Suprapubic skin (tissue), 4 donors: ENCODE results near the gene KIF6. TPM values are rescaled to one million over a fixed set of nuclear protein-coding genes. Genes with fewer than 3 reads are reported as not detected.
"Not testable (repeated sequence)": the region's sequence is repeated elsewhere in the genome, so short reads cannot be mapped to it uniquely, and the experiment has no call there.

Experiments
- DNase-seq, 2 donors: peaks; one replicate each; pipeline ENCODE4 v3.0.0-alpha.2; 2019; ENCODE audit warnings: low spot score in 2 of 2
- H3K27ac ChIP-seq: fragments of 200-600 bp; sonication (generic); one replicate; pipeline ENCODE4 v1.5.1; 2019
- H3K27me3 ChIP-seq: fragments of 200-600 bp; sonication (generic); one replicate; pipeline ENCODE4 v1.5.1; 2019
- H3K36me3 ChIP-seq: fragments of 200-600 bp; sonication (generic); one replicate; pipeline ENCODE4 v1.5.1; 2019
- H3K4me1 ChIP-seq: fragments of 200-600 bp; sonication (generic); one replicate; pipeline ENCODE4 v1.5.1; 2019
- H3K4me3 ChIP-seq: fragments of 200-600 bp; sonication (generic); one replicate; pipeline ENCODE4 v1.5.1; 2019; ENCODE audit warnings: mild to moderate bottlenecking
- H3K9me3 ChIP-seq: fragments of 200-600 bp; sonication (generic); one replicate; pipeline ENCODE4 v1.5.1; 2019
- EP300 ChIP-seq: sonication (generic); formaldehyde crosslinking; IDR thresholded peaks from one replicate; pipeline ENCODE4 v1.6.1; 2017; ENCODE audit warnings: antibody characterized with exemption
- POLR2A ChIP-seq, 2 donors: fragments of 450-650 bp; IDR thresholded peaks; one replicate each; pipeline ENCODE4 v1.6.1; 2017; ENCODE audit warnings: antibody characterized with exemption in 2 of 2, mild to moderate bottlenecking in 2 of 2, moderate library complexity in 2 of 2
- POLR2AphosphoS5 ChIP-seq, 3 donors: sonication (generic); formaldehyde crosslinking; IDR thresholded peaks; one replicate each; pipeline ENCODE4 v1.6.1; 2017; ENCODE audit warnings: antibody characterized with exemption in 3 of 3
- WGBS: methylation state at CpG from one replicate; pipeline ENCODE4 v1.1.5; 2018; 5-methylcytosine and 5-hydroxymethylcytosine counted together
- total RNA-seq, 4 donors: library from RNA; depleted of rRNA; stranded (reverse); fragments of >200 nt; gene quantifications; one replicate each; pipeline ENCODE4 v1.1.0, GENCODE V29; 2016
- TF ChIP-seq, protein P1 (sequence below), 2 donors: fragments of 200-600 bp in 1 of 2; fragments of 450-650 bp in 1 of 2; sonication (generic) in 1 of 2; IDR thresholded peaks; one replicate each; pipeline ENCODE4 v1.5.1; 2016 to 2019; ENCODE audit warnings: antibody characterized with exemption in 2 of 2, mild to moderate bottlenecking in 1 of 2, moderate library complexity in 1 of 2

Gene KIF6
- total RNA-seq, 4 donors from 2014 or later = 0.18 to 1.1 TPM; not detected in 2

DNA sequence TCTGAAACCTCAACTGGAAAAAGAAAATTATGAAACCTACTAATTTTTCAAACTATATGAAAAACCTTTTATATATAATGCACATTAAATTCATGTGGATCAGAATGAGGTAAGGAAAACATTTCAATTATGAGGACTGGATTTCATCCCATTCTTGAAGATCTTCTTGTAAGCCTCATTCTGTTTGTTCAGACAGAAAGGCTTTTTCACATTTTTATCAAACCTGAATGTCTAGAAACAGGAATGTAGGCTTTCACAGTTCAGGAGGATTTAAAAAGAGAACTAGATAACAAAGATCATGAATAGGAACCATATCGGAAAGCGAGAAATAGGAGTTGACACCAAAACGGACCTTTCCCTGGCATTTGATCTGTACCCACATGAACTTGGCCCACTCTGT lies 210.2 kb downstream of the KIF6 start:
- Histone ChIP-seq H3K4me3 (no peak overlapping the region), H3K4me1 (no peaks in the 10 kb centered on the region), H3K9me3 (no peaks in the 10 kb centered on the region), H3K27ac (no peak overlapping the region), H3K27me3 (no peaks in the 10 kb centered on the region), H3K36me3 (no peaks in the 10 kb centered on the region)
- WGBS = 77% methylated on average over 3 of the region's 3 CpGs
- TF ChIP-seq POLR2AphosphoS5 (IDR thresholded peaks at IDR 0.05) (no peak), EP300 (no peak), POLR2A (IDR thresholded peaks at IDR 0.05) (no peak)
- TF ChIP-seq, protein P1, sequence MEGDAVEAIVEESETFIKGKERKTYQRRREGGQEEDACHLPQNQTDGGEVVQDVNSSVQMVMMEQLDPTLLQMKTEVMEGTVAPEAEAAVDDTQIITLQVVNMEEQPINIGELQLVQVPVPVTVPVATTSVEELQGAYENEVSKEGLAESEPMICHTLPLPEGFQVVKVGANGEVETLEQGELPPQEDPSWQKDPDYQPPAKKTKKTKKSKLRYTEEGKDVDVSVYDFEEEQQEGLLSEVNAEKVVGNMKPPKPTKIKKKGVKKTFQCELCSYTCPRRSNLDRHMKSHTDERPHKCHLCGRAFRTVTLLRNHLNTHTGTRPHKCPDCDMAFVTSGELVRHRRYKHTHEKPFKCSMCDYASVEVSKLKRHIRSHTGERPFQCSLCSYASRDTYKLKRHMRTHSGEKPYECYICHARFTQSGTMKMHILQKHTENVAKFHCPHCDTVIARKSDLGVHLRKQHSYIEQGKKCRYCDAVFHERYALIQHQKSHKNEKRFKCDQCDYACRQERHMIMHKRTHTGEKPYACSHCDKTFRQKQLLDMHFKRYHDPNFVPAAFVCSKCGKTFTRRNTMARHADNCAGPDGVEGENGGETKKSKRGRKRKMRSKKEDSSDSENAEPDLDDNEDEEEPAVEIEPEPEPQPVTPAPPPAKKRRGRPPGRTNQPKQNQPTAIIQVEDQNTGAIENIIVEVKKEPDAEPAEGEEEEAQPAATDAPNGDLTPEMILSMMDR (IDR thresholded peaks at IDR 0.05) = no peak
- no peak for DNase-seq

DNA sequence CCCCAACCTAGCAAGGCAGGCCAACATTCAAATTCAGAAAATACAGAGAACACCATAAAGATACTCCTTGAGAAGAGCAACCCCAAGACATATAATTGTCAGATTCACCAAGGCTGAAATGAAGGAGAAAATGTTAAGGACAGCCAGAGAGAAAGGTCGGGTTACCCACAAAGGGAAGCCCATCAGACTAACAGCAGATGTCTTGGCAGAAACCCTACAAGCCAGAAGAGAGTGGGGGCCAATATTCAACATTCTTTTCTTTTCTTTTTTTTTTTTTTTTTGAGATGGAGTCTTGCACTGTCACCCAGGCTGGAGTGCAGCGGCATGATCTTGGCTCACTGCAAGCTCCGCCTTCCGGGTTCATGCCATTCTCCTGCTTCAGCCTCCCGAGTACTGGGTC lies 215.4 kb downstream of the KIF6 start:
- H3K4me3 ChIP-seq, H3K9me3 ChIP-seq: not testable (repeated sequence)
- WGBS = 89% methylated on average over 5 of the region's 5 CpGs

DNA sequence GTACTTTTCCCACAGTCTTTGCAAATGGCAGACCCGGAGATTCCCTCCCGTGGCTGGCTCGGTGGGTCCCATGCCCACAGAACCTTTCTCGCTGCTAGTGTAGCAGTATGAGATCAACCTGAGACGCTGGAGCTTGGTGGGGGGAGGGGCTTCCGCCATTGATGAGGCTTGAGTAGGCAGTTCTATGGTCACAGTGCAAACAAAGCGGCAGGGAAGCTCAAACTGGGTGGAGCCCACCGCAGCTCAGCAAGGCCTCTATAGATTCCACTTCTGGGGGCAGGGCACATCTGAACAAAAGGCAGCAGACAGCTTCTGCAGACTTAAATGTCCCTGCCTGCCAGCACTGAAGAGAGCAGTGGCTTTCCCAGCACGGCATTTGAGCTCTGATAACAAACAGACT lies 216.7 kb downstream of the KIF6 start:
- DNase-seq = no peak
- H3K4me3 ChIP-seq = no peak overlapping the region
- no peak overlapping the region for H3K27ac ChIP-seq
- WGBS = no CpG with 5 or more reads among the region's 9 CpGs
- no peak for TF ChIP-seq POLR2AphosphoS5 (IDR thresholded peaks at IDR 0.05)
- TF ChIP-seq POLR2A (IDR thresholded peaks at IDR 0.05) = no peak
- TF ChIP-seq, protein P1 (IDR thresholded peaks at IDR 0.05) = no peak
- TF ChIP-seq EP300 = no peak
- no peaks in the 10 kb centered on the region for H3K27me3 ChIP-seq
- peaks cover 5% of the 10 kb centered on the region for H3K9me3 ChIP-seq
- H3K4me1 ChIP-seq = no peaks in the 10 kb centered on the region
- H3K36me3 ChIP-seq = no peaks in the 10 kb centered on the region

More for the DNA sequence above, 215.4 kb downstream of the KIF6 start:
- DNase-seq, H3K36me3 ChIP-seq, H3K27ac ChIP-seq, H3K4me1 ChIP-seq, H3K27me3 ChIP-seq: not testable (repeated sequence)

DNA sequence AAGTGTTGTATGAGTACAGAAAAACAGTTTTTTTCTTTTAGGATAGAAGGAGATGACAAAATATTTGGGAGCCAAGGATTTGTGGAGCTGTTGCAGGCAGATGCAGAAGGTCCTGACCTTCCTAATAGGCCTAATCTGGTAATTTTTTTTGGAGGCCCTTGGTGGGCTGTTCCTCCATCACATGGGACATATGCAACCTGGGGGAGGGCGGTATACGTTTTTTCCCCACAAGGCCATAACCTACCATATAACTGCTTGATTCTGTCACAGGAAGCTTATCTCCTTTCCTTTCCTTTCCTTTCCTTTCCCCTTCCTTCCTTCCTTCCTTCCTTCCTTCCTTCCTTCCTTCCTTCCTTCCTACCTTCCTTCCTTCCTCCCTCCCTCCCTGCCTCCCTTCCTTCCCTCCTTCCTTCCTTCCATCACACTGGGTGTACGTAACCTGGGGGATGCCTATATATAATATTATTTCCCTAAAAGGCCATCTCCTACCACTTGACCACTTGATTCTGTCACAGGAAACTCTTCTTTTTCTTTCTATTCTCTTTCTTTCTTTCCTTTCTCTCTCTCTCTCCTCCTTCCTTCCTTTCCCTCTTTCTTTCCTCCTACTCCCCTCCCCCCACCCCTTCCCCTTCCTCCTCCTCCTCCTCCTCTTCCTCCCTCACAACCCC lies 217.7 kb downstream of the KIF6 start:
- Histone ChIP-seq H3K4me3 (no peak overlapping the region), H3K9me3 (peaks cover 13% of the 10 kb centered on the region), H3K27ac (no peak overlapping the region), H3K4me1 (no peaks in the 10 kb centered on the region), H3K27me3 (no peaks in the 10 kb centered on the region), H3K36me3 (no peaks in the 10 kb centered on the region)
- 75% methylated on average over 3 of the region's 3 CpGs for WGBS
- no peak for DNase-seq
- TF ChIP-seq POLR2AphosphoS5 (IDR thresholded peaks at IDR 0.05) = no peak
- no peak for TF ChIP-seq POLR2A (IDR thresholded peaks at IDR 0.05)
- TF ChIP-seq, protein P1 (IDR thresholded peaks at IDR 0.05) = no peak
- TF ChIP-seq EP300 = no peak

DNA sequence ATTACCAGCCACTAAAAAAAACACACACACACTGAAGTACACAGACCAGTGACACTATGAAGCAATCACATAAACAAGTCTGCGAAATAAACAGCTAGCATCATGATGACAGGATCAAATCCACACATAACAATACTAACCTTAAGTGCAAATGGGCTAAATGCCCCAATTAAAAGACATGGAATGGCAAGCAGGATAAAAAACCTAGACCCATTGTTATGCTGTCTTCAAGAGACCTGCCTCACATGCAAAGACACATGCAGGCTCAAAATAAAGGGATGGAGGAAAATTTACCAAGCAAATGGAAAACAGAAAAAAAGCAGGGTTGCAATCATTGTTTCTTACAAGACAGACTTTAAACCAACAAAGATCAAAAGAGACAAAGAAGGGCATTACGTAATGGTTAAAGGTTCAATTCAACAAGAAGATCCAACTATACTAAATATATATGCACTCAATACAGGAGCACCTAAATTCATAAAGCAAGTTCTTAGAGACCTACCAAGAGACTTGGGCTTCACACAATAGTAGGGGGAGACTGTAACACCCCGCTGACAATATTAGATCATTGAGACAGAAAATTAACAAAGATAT lies 222.7 kb downstream of the KIF6 start:
- DNase-seq, H3K4me3 ChIP-seq, H3K27me3 ChIP-seq, H3K4me1 ChIP-seq, H3K27ac ChIP-seq, H3K36me3 ChIP-seq: not testable (repeated sequence)
- peaks cover 14% of the 10 kb centered on the region for H3K9me3 ChIP-seq
- 88% methylated on average over 3 of the region's 3 CpGs for WGBS

DNA sequence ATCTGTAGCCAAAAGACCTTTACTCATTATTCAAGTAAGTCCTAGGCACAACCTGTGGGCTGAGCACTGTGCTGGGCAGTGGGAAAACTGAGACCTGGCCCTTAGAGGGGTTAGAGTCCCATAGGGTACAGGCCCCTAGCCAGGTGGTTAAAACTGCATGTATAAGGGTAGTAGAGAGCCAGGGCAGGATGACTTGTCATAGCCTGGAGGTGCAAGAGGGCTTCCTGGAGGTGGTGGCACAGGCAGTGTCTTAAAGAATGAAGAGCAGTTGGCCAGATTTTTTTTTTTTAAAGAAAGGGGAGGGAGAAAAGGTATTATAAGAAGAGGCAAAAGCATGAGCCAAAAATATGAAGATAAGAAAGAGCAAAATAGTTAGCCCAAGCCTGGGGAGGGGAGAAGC lies 226.2 kb downstream of the KIF6 start:
- no peak for TF ChIP-seq POLR2AphosphoS5 (IDR thresholded peaks at IDR 0.05)
- TF ChIP-seq, protein P1 (IDR thresholded peaks at IDR 0.05) = no peak
- TF ChIP-seq EP300 = no peak
- Histone ChIP-seq H3K9me3 (peaks cover 9% of the 10 kb centered on the region), H3K27me3 (no peaks in the 10 kb centered on the region), H3K4me1 (peaks cover 6% of the 10 kb centered on the region), H3K36me3 (no peaks in the 10 kb centered on the region), H3K27ac (no peak overlapping the region), H3K4me3 (no peak overlapping the region)
- DNase-seq = no peak
